ENCODE data around the gene KCNAB2.

The KCNAB2 gene

DNA sequence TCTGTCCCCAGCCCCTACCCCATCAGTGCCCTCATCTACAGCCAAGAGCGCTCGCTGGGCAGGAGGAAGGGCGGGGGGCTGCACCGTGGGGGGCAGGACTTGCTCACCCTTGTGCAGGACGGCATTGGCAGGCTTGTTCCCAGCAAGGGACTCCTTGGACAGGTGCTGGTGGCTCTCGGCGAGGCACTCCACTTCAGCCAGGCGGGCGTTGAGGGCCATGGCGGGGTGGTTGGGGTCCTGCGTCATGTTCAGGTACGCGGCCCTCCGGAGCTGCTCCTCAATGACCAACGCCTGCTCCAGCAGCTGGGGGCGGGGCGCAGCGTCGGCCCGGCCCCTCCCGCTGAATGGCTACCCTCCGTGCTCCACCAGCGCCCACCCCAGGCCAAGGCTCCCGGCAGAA is 64.0 kb downstream of the KCNAB2 start:
- no peak for DNase-seq (ENCODE audit: low read depth)
- TF ChIP-seq, protein P1, sequence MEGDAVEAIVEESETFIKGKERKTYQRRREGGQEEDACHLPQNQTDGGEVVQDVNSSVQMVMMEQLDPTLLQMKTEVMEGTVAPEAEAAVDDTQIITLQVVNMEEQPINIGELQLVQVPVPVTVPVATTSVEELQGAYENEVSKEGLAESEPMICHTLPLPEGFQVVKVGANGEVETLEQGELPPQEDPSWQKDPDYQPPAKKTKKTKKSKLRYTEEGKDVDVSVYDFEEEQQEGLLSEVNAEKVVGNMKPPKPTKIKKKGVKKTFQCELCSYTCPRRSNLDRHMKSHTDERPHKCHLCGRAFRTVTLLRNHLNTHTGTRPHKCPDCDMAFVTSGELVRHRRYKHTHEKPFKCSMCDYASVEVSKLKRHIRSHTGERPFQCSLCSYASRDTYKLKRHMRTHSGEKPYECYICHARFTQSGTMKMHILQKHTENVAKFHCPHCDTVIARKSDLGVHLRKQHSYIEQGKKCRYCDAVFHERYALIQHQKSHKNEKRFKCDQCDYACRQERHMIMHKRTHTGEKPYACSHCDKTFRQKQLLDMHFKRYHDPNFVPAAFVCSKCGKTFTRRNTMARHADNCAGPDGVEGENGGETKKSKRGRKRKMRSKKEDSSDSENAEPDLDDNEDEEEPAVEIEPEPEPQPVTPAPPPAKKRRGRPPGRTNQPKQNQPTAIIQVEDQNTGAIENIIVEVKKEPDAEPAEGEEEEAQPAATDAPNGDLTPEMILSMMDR (conservative IDR thresholded peaks at IDR 0.05; ENCODE audit: control insufficient read depth, insufficient read depth, low read depth, low read length): no peak
- no peak overlapping the region for H3K4me3 ChIP-seq (ENCODE audit: control insufficient read depth, low read depth, low read length)

DNA sequence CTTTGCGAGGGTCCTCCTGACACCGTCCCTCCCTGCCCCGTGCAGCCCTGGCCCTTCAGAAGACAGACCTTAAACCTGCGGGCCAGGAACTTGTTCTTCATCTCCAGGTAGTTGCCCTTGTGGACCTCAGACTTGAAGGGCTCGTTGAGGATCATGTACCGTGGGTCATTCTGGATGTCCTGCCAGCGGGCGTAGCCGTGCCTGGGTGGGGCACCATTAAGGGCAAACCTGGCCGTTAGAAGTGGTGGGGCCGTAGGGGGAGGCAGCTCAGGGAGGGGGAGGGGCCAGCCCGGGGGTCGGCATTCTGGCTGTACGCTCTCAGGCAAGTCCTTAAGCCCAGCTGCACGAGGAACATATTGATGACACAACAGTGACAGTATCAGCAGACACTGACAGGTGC is 64.6 kb downstream of the KCNAB2 start:
- no peak for DNase-seq (ENCODE audit: low read depth)
- H3K4me3 ChIP-seq (ENCODE audit: control insufficient read depth, low read depth, low read length): no peak overlapping the region
- TF ChIP-seq, protein P1 (conservative IDR thresholded peaks at IDR 0.05; ENCODE audit: control insufficient read depth, insufficient read depth, low read depth, low read length): no peak

DNA sequence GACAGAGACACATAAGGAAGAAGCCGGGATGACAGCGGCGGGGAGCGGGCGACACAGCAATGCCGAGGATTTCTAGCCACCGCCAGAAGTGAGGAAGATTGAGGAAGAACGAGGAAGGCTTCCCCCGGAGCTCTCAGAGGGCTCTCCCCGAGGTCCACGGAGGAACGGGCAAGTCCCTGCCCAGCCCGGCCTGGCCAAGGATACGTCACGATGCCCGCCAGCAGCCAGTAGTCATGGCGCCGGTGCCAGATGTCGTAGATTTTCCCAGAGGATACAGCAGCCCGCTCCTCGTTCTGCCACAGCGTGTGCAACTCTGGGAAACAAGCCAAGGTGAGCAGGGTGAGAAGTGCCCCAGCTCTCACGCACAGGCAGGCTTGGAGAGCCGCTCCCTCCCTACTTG is 65.9 kb downstream of the KCNAB2 start:
- TF ChIP-seq, protein P1 (conservative IDR thresholded peaks at IDR 0.05; ENCODE audit: control insufficient read depth, insufficient read depth, low read depth, low read length): no peak
- DNase-seq (ENCODE audit: low read depth): no peak

DNA sequence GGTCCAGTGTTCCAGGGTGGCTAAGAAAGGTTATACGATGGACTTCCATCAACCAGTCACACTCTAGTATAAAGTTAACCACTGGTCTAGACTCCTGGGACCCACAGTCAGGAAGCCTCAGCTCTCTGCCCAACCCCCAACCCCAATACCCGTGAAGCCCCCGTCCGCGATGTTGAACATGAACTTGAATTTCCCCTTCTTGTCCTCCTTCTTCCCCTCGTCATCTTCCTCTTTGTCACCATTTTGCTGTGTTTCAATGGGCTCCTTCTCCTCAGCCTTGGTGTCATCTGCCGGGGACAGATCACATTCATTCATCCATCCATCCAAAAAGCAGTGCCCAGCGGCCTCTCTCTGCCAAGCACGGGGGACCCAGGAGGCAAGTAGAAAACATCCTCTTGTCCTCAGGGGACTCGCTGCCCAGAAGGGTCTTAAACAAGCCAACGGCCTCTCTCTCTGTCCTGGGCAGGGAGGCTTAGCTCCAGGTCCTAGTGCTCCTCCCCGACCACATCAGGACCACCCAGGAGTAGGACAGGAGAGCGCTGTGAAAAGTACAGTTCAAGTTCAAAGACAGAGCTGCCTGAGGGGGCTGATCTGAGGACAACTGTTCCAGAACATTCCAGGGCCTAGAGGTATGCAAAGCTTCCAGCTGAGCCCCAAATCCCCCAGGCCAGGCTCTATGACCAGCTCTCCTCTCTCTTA is 66.5 kb downstream of the KCNAB2 start:
- DNase-seq (ENCODE audit: low read depth): no peak
- no peak overlapping the region for H3K4me3 ChIP-seq (ENCODE audit: control insufficient read depth, low read depth, low read length)
- TF ChIP-seq, protein P1 (conservative IDR thresholded peaks at IDR 0.05; ENCODE audit: control insufficient read depth, insufficient read depth, low read depth, low read length): no peak

More for the DNA sequence above, 65.9 kb downstream of the KCNAB2 start:
- no peak overlapping the region for H3K4me3 ChIP-seq (ENCODE audit: control insufficient read depth, low read depth, low read length)

DNA sequence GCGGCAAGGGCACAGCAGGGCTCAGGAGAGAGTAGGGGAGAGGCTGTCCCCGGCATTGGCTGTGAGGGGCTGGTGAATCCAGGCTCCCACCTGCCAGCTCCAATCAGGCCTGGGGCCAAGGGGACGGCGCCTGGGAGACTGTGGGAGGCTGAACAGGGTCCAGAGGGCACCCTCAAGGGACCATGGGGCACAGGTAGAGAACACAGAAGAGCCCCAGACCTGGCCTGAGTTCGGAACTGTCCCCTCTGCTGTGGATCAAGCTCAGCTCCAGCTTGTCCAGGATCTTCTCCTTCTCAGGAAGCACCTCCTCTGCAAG is 67.0 kb downstream of the KCNAB2 start:
- DNase-seq (ENCODE audit: low read depth): no peak

DNA sequence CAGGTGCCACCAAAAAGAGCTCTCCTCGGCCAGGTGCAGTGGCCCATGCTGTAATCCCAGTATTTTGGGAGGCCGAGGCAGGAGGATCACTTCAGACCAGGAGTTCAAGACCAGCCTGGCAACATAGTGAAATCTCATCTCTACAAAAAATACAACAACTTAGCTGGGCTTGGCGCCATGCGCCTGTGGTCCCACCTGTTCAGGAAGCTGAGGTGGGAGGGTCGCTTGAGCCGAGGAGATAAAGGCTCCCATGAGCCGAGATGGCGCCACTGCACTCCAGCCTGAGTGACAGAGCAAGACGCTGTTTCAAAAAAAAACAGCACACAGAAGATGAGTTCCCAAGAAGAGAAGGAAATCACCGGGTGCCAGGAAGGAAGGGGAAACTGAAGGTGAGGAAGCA is 67.4 kb downstream of the KCNAB2 start:
- TF ChIP-seq, protein P1 (conservative IDR thresholded peaks at IDR 0.05; ENCODE audit: control insufficient read depth, insufficient read depth, low read depth, low read length): no peak
- DNase-seq (ENCODE audit: low read depth): no peak
- H3K4me3 ChIP-seq (ENCODE audit: control insufficient read depth, low read depth, low read length): no peak overlapping the region

More for the DNA sequence above, 67.0 kb downstream of the KCNAB2 start:
- TF ChIP-seq, protein P1 (conservative IDR thresholded peaks at IDR 0.05; ENCODE audit: control insufficient read depth, insufficient read depth, low read depth, low read length): no peak
- no peak overlapping the region for H3K4me3 ChIP-seq (ENCODE audit: control insufficient read depth, low read depth, low read length)

DNA sequence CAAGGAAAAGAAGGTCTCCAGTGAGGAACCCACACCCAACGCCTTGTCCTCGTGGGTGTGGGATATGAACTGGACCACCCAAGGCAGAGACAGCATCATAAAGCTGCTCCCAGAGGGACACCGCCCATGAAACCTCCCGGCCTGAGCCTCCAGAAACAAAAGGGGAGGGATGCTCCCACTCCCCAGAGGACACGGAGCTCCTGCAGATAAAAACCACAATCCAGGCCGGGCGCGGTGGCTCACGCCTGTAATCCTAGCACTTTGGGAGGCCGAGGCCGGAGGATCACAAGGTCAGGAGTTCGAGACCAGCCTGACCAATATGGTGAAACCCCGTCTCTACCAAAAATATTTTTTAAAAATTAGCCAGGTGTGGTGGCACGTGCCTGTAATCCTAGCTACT is 68.1 kb downstream of the KCNAB2 start:
- no peak for DNase-seq (ENCODE audit: low read depth)
- TF ChIP-seq, protein P1 (conservative IDR thresholded peaks at IDR 0.05; ENCODE audit: control insufficient read depth, insufficient read depth, low read depth, low read length): no peak
- no peak overlapping the region for H3K4me3 ChIP-seq (ENCODE audit: control insufficient read depth, low read depth, low read length)
